GM19035 (cell line): ENCODE measurements around the gene KCTD13.
"Not testable (repeated sequence)": the region's sequence is repeated elsewhere in the genome, so short reads cannot be mapped to it uniquely, and the experiment has no call there.

Experiments used
- ATAC-seq: cut with Tn5 transposase; IDR thresholded peaks from one replicate; pipeline ENCODE4 v1.9.1; 2021; ENCODE audit not compliant: unreplicated experiment

Gene KCTD13, protein sequence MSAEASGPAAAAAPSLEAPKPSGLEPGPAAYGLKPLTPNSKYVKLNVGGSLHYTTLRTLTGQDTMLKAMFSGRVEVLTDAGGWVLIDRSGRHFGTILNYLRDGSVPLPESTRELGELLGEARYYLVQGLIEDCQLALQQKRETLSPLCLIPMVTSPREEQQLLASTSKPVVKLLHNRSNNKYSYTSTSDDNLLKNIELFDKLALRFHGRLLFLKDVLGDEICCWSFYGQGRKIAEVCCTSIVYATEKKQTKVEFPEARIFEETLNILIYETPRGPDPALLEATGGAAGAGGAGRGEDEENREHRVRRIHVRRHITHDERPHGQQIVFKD

DNA sequence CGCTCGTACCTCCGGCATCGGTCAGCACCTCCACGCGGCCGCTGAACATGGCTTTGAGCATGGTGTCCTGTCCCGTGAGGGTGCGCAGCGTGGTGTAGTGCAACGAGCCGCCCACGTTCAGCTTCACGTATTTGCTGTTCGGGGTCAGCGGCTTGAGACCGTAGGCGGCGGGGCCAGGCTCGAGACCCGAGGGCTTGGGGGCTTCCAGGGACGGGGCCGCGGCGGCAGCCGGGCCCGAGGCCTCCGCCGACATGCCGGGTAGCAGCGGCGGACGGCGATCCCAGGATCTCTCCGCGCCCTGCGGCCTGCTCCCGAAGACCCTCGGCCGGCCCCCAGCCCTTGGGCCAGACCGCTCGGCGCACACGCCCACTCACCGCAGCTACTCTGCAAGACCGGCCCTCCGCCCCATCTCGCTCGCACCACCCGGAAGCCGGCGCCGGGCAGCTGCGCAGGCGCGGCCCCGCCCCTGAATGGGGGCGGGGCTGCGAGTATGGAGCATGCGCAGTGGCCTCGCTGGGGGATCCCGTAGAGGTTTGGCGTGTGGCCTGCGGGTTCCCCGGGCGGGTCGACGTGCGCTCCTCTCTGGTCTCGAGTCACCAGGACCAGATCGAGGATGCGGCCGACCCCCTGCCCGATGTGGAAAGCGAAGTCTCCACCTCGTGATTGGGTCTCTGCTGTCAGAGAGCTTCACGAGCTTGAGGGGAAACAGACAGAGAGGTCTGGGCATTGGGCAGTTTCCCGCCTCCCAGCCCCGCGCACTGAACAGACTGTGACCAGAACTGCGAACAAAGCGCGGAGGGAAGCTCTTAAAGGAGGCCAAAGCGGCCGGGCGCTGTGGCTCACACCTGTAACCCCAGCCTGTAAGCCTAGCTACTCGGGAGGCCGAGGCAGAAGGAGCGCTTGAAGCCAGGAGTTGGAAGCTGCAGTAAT lies at the start of gene KCTD13:
KCTD13 (minus strand) TSS at position 446 of the 930 bp plus-strand sequence; CDS start at position 253, 193 bp downstream.
- ATAC-seq, result peak; percentile 94

- ATAC-seq, result no peak
Observed at GRCh38 chr16:29975134-29975538, 49.1 kb upstream of the KCTD13 start.

GRCh38 chr16:29974291-29975133 lies 48.5 kb upstream of the KCTD13 start:
- ATAC-seq, result no peak

DNA sequence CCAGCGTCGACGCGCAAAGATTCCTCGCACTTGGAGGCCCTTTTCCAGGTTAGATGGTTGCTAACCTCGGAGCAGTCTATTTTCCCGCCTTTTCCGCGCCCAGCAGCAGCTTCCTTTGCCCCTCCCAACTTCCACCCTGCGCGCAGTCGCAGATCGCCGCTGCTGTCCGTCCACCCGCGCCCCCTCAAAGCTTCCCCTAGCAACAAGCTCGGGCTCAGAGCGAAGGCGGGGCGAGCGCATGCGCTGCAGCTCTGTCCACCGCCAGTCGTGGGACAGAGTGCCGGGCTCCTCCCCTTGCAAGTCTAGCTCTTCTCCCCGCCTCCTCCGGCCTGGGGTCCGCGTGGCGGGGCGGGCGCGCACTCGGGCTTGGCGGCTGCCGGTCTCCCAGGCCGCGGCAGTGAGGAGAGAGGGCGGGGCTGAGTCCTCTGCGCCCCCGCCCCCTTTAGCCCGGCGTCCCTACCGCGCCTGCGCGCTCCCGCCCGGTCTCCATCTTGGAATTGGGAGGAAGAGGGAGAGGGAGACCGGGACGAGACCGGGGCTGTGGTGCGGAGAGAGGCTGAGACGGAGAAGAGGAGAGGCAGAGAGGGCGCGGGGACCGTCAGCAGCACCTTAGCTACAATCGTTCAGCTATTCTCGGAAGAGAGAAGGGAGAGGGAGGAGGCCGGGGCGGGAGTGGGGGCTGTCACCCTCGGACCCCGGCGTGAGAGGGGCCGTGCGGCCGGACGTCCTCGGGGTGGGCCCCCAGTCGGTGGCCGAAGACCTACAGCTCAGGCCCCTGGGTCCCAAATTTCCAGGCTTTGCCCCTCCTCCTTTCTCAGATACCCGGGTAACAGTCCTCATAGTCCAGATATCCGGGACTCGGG lies 47.6 kb upstream of the KCTD13 start, which contains the start of gene TAOK2:
TAOK2 (plus strand) TSS at position 485 of the 863 bp plus-strand sequence. CDS start 3,905 bp downstream, outside the sequence.
- peak; percentile 96 for ATAC-seq

GRCh38 chr16:29972992-29973383 lies 47.0 kb upstream of the KCTD13 start:
- no peak for ATAC-seq

GRCh38 chr16:29972500-29972899 lies 46.5 kb upstream of the KCTD13 start:
- no peak for ATAC-seq

GRCh38 chr16:29971304-29971703 lies 45.3 kb upstream of the KCTD13 start:
- ATAC-seq, result no peak

- no peak for ATAC-seq
Observed at GRCh38 chr16:29968205-29968604, 42.2 kb upstream of the KCTD13 start.

DNA sequence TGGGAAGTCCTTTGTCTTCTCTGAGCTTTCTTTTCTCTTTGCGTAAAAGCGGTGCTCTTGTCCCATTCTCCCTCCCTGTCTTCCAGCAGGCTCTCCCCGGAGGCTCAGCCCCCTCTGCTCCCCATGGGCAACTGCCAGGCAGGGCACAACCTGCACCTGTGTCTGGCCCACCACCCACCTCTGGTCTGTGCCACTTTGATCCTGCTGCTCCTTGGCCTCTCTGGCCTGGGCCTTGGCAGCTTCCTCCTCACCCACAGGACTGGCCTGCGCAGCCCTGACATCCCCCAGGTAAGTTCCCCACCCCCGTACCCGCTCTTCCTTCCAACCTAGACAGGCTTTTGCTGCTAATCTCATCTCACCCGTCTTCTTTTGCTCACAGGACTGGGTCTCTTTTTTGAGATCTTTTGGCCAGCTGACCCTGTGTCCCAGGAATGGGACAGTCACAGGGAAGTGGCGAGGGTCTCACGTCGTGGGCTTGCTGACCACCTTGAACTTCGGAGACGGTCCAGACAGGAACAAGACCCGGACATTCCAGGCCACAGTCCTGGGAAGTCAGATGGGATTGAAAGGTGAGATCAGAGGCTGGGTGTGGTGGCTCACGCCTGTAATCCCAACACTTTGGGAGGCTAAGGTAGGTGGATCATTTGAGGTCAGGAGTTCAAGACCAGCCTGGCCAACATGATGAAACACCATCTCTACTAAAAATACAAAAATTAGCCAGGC lies 37.2 kb upstream of the KCTD13 start:
- no peak for ATAC-seq

- ATAC-seq, result peak; percentile 10
Observed at GRCh38 chr16:29962344-29962994, 36.4 kb upstream of the KCTD13 start.

DNA sequence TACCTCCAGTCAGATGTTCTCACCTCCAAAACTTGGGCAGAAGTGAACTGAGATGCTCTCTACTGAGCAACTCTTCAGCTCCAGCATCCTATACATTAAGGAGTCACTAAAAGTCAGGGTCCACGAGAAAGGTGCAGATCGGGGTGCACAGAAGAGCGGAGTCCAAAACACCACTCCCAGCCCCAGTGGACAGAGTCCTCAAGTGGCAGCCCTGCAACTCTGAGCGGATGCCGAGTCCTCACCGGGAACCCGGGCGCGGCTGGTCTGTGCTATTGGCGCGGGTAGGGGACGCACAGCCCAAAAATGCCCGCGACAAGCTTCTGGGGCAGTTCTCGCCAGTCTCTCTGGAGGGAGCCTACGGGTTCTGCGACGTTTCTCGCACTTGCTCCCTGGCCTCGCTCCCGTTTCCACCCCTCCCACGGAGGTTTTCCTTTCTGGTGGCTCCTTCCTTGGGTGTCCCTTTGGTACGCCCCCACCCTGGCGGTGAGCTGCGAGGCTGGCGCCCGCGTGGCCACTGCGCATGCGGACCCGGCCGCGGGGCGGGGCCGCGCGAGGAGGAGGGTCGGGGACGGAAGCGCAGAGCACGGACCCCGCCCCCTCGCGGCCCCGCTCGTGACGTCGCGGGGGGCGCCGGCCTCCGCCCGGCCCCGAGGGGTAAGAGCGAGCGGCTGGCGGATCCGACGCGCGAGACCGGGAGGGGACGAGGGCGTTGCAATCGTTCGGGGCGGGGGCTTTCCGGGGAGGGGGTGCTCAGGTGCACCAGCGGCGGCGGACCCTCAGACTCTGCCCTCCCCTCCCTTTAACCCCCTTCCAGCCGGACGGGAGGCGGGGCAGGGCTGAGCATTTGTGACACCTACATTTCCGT lies 35.7 kb upstream of the KCTD13 start, which contains the start of gene TMEM219:
TMEM219 (plus strand) TSS at position 601 of the 865 bp plus-strand sequence. CDS start 1,065 bp downstream, outside the sequence.
- ATAC-seq, result peak; percentile 83

GRCh38 chr16:29961127-29961478 lies 35.1 kb upstream of the KCTD13 start:
- ATAC-seq, result no peak

GRCh38 chr16:29959821-29960220 lies 33.8 kb upstream of the KCTD13 start:
- ATAC-seq, result not testable (repeated sequence)

DNA sequence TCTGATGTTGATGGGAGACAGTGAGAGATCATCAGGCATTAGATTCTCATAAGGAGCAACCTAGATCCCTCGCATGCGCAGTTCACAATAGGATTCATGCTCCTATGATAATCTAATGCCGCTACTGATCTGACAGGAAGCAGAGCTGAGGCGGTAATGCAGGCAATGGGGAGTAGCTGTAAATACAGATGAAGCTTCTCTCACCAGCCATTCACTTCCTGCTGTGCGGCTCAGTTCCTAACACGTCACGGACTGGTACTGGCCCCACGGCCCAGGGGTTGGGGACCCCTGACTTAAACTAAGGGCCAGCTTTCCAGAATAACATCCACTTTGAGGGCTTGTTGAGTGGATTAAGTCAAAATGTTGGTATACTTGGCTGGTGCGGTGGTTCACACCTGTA lies 33.3 kb upstream of the KCTD13 start:
- no peak for ATAC-seq

GRCh38 chr16:29958756-29959155 lies 32.7 kb upstream of the KCTD13 start:
- ATAC-seq, result no peak

DNA sequence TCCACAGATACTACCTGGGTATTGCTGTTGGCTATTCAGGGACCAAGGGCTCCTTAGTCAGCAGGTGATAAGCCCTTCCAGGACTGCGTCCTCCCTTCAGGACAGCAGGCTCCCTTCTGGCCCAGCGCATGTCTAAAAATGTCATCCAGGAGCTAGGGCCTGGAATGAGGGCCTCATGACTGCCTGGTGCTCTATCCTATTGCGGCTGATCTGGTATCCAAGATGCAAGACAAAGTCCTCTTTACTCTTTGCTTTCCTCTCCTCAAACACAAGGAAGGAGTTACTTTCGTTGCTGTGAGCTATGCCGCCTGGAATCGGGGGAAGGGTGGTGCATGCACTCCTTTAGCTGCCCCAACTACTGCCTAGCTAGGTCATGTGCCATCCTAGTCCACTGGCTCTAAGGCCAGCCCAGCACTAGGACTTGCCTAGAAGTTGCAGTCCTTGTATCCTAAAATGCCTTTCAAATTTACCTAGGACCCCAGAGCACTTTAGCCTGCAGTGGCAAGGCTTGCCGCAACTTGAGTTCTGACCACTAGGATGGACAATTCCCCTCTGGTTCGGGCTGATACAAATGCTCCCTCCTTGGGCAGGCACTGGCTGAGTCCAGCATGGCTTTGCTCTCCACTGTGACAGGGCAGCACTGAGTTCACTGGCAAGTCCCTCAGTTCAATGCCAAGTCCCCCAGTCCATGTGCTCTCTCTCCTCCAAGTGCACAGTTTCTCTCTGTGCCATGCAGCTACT lies 25.8 kb upstream of the KCTD13 start:
- ATAC-seq, result no peak

- ATAC-seq, result no peak
Observed at GRCh38 chr16:29950806-29951461, 24.9 kb upstream of the KCTD13 start.
